Glutamatergic neuron (in vitro differentiated cells): ENCODE results near the gene RBBP8NL. TPM values are rescaled to one million over a fixed set of nuclear protein-coding genes. Genes with fewer than 3 reads are reported as not detected.

Experiments
- DNase-seq: peaks from one replicate; pipeline ENCODE4 v3.0.0; 2022
- H3K27ac Mint-ChIP-seq: one replicate; pipeline ENCODE4 v1.8.0; 2020; ENCODE audit warnings: mild to moderate bottlenecking, mixed read lengths, inconsistent platforms; ENCODE audit not compliant: unreplicated experiment
- H3K27me3 Mint-ChIP-seq: one replicate; pipeline ENCODE4 v1.8.0; 2020; ENCODE audit warnings: mild to moderate bottlenecking, moderate library complexity, mixed read lengths, inconsistent platforms; ENCODE audit not compliant: unreplicated experiment
- H3K36me3 Mint-ChIP-seq: one replicate; pipeline ENCODE4 v1.8.0; 2020; ENCODE audit warnings: mild to moderate bottlenecking, mixed read lengths, inconsistent platforms; ENCODE audit not compliant: unreplicated experiment
- H3K4me1 Mint-ChIP-seq: one replicate; pipeline ENCODE4 v1.8.0; 2020; ENCODE audit warnings: mild to moderate bottlenecking, low read depth, mixed read lengths, inconsistent platforms; ENCODE audit not compliant: unreplicated experiment
- H3K4me3 Mint-ChIP-seq: one replicate; pipeline ENCODE4 v1.8.0; 2020; ENCODE audit warnings: mild to moderate bottlenecking, mixed read lengths, inconsistent platforms; ENCODE audit not compliant: unreplicated experiment
- H3K9me3 Mint-ChIP-seq: one replicate; pipeline ENCODE4 v1.8.0; 2020; ENCODE audit warnings: mild to moderate bottlenecking, moderate library complexity, mixed read lengths, inconsistent platforms; ENCODE audit not compliant: unreplicated experiment
- CTCF ChIP-seq: fragments of 200-600 bp; sonication (generic); IDR thresholded peaks from one replicate; pipeline ENCODE4 v1.5.0; 2021; ENCODE audit not compliant: partially characterized antibody, unreplicated experiment
- total RNA-seq: library from RNA; stranded (reverse); fragmentation: NEBNext Ultra II Directional; extraction: Animal tissue kit (Norgen Biotek cat#: 25700); gene quantifications from one replicate; pipeline ENCODE4 v1.2.1, GENCODE V29; 2021; ENCODE audit not compliant: unreplicated experiment

The RBBP8NL gene
- total RNA-seq, 1 donor from 2014 or later: not detected

DNA sequence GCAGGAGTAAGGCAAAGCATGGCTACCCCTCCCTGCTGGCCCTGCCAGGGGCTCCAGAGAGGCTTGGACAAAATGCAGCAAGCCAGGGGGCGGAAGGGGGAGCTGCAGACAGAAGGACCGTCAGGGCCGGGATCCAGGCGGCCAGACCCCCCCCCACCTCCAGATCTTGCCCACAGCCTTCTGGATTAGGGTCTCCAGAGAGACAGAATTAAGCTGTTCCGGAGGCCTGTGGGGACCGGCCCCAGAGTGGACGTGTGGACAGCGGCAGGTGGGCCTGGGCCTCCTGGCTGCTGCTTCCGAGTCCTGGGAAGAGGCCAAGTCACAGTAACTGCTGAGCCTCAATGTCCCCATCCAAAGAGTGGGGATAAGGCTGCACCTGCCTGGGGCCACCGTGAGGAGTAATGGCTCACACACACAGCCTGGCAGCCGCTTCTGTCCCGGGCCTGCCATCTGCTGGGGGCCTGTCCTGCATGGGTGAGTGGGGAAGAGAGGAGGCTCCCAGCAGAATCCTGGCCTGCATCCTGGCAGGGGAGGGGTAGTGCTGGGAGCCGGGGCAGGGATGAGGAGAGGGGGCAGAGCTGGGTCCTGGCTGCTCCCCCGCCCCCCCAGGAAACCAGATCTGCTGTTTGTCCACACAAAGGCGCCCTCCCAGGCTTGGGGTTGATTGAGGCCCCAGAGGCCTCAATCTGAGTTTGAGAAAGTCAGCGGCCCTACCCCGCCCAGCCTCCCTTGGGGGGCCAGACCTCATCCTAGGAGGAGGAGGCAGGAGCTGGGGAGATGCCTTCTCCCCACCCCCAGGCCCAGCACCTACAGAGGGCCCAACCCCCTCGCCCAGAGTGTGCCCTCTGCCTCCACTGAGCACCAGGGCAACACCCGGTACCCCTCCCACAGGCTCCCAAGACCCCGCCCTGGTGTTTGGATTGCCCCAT lies 64.1 kb downstream of the RBBP8NL start:
- TF ChIP-seq CTCF: no peak
- Mint-ChIP-seq H3K27me3 (peaks cover 4% of the 10 kb centered on the region), H3K36me3 (no peaks in the 10 kb centered on the region), H3K4me1 (peaks cover 7% of the 10 kb centered on the region), H3K27ac (peak overlapping the region; percentile 82), H3K9me3 (peaks cover 4% of the 10 kb centered on the region), H3K4me3 (peak overlapping the region; percentile 75)
- DNase-seq: peak; percentile 45

DNA sequence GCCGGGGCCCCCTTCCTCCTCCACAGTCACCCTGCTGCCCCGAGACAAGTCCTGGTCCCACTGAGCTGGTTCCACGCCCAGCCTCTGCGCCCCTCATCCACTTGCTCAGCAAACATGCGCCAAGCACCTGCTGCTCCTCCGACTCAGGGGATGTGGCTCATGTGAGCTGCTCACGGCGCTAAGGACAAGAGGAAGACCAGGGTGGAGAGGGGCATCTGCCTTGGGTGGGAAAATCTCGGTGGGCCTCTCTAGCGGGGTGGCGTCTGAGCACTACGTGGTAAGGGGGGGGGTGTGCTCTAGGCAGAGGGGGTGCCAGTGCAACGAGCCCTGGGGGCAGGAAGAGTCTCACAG lies 64.8 kb downstream of the RBBP8NL start:
- peaks cover 7% of the 10 kb centered on the region for H3K4me1 Mint-ChIP-seq
- H3K36me3 Mint-ChIP-seq: no peaks in the 10 kb centered on the region
- peak overlapping the region; percentile 59 for H3K27ac Mint-ChIP-seq
- H3K4me3 Mint-ChIP-seq: peak overlapping the region; percentile 75
- peak; percentile 20 for DNase-seq
- peaks cover 4% of the 10 kb centered on the region for H3K9me3 Mint-ChIP-seq
- no peak for TF ChIP-seq CTCF
- H3K27me3 Mint-ChIP-seq: peaks cover 3% of the 10 kb centered on the region

GRCh38 chr20:62361799-62362589 lies 65.3 kb downstream of the RBBP8NL start:
- no peaks in the 10 kb centered on the region for H3K36me3 Mint-ChIP-seq
- DNase-seq: no peak
- peak overlapping the region; percentile 66 for H3K27ac Mint-ChIP-seq
- H3K4me3 Mint-ChIP-seq: peak overlapping the region; percentile 75
- H3K9me3 Mint-ChIP-seq: peaks cover 4% of the 10 kb centered on the region
- no peak for TF ChIP-seq CTCF
- H3K4me1 Mint-ChIP-seq: peaks cover 7% of the 10 kb centered on the region
- H3K27me3 Mint-ChIP-seq: peaks cover 3% of the 10 kb centered on the region

GRCh38 chr20:62360854-62361798 lies 66.2 kb downstream of the RBBP8NL start:
- no peak overlapping the region for H3K27ac Mint-ChIP-seq
- H3K27me3 Mint-ChIP-seq: peaks cover 5% of the 10 kb centered on the region
- H3K9me3 Mint-ChIP-seq: peaks cover 7% of the 10 kb centered on the region
- no peaks in the 10 kb centered on the region for H3K36me3 Mint-ChIP-seq
- TF ChIP-seq CTCF: no peak
- peak; percentile 19 for DNase-seq
- no peak overlapping the region for H3K4me3 Mint-ChIP-seq
- H3K4me1 Mint-ChIP-seq: peaks cover 7% of the 10 kb centered on the region

Other genes starting within 250 kb of the RBBP8NL start
- gene MTG2, start 244.5 kb downstream of the RBBP8NL start, total RNA-seq: 27.1 TPM
- gene HRH3, start 207.3 kb downstream of the RBBP8NL start, total RNA-seq: 13.7 TPM
- gene OSBPL2, start 189.0 kb downstream of the RBBP8NL start, total RNA-seq: 42.6 TPM
- 74.8 TPM for gene ADRM1, start 124.5 kb downstream of the RBBP8NL start, total RNA-seq
- gene LAMA5, start 60.2 kb downstream of the RBBP8NL start, total RNA-seq: 724 TPM
- 829 TPM for gene RPS21, start 40.4 kb downstream of the RBBP8NL start, total RNA-seq
- gene CABLES2, start 20.3 kb downstream of the RBBP8NL start, total RNA-seq: 25.3 TPM
- gene GATA5, start 48.5 kb upstream of the RBBP8NL start, total RNA-seq: 1.3 TPM
- gene SLCO4A1, start 215.0 kb upstream of the RBBP8NL start, total RNA-seq: 26.5 TPM